ENCODE measurements around the gene KCNQ5.

The KCNQ5 gene

GRCh38 chr6:73058736-73059135 lies 436.9 kb downstream of the KCNQ5 start:
- DNase-seq (ENCODE audit: low read depth): no peak

- no peak for DNase-seq (ENCODE audit: low read depth)
Observed at GRCh38 chr6:73062130-73062529, 440.3 kb downstream of the KCNQ5 start.

- DNase-seq (ENCODE audit: low read depth): no peak
Observed at GRCh38 chr6:73062837-73063236, 441.0 kb downstream of the KCNQ5 start.

- DNase-seq (ENCODE audit: low read depth): no peak
Observed at GRCh38 chr6:73064266-73064665, 442.4 kb downstream of the KCNQ5 start.

- DNase-seq (ENCODE audit: low read depth): no peak
Observed at GRCh38 chr6:73073238-73073637, 451.4 kb downstream of the KCNQ5 start.

GRCh38 chr6:73074175-73074574 lies 452.3 kb downstream of the KCNQ5 start:
- DNase-seq (ENCODE audit: low read depth): peak; percentile 48

- no peak for DNase-seq (ENCODE audit: low read depth)
Observed at GRCh38 chr6:73076211-73076954, 454.5 kb downstream of the KCNQ5 start.

GRCh38 chr6:73078333-73078862 lies 456.5 kb downstream of the KCNQ5 start:
- DNase-seq (ENCODE audit: low read depth): no peak

GRCh38 chr6:73078908-73079610 lies 457.2 kb downstream of the KCNQ5 start:
- DNase-seq (ENCODE audit: low read depth): no peak

GRCh38 chr6:73079611-73079955 lies 457.7 kb downstream of the KCNQ5 start:
- peak; percentile 42 for DNase-seq (ENCODE audit: low read depth)

- no peak for DNase-seq (ENCODE audit: low read depth)
Observed at GRCh38 chr6:73079978-73080377, 458.1 kb downstream of the KCNQ5 start.

- DNase-seq (ENCODE audit: low read depth): no peak
Observed at GRCh38 chr6:73081955-73082354, 460.1 kb downstream of the KCNQ5 start.

GRCh38 chr6:73083886-73084285 lies 462.0 kb downstream of the KCNQ5 start:
- no peak for DNase-seq (ENCODE audit: low read depth)

GRCh38 chr6:73085443-73085871 lies 463.6 kb downstream of the KCNQ5 start:
- no peak for DNase-seq (ENCODE audit: low read depth)

GRCh38 chr6:73086726-73087125 lies 464.9 kb downstream of the KCNQ5 start:
- DNase-seq (ENCODE audit: low read depth): no peak

GRCh38 chr6:73088138-73088813 lies 466.4 kb downstream of the KCNQ5 start:
- DNase-seq (ENCODE audit: low read depth): no peak

- DNase-seq (ENCODE audit: low read depth): no peak
Observed at GRCh38 chr6:73104921-73105320, 483.1 kb downstream of the KCNQ5 start.

GRCh38 chr6:73107016-73107415 lies 485.2 kb downstream of the KCNQ5 start:
- DNase-seq (ENCODE audit: low read depth): no peak

- no peak for DNase-seq (ENCODE audit: low read depth)
Observed at GRCh38 chr6:73108949-73109348, 487.1 kb downstream of the KCNQ5 start.

- DNase-seq (ENCODE audit: low read depth): no peak
Observed at GRCh38 chr6:73109659-73110058, 487.8 kb downstream of the KCNQ5 start.

GRCh38 chr6:73116330-73116729 lies 494.5 kb downstream of the KCNQ5 start:
- DNase-seq (ENCODE audit: low read depth): no peak

- DNase-seq (ENCODE audit: low read depth): peak; percentile 55
Observed at GRCh38 chr6:73121421-73121993, 499.6 kb downstream of the KCNQ5 start.
